Gastrocnemius medialis (tissue), 4 donors: ENCODE results near the gene DISP2. TPM values are rescaled to one million over a fixed set of nuclear protein-coding genes. Genes with fewer than 3 reads are reported as not detected.

Source experiments
- ATAC-seq, 2 donors: fragments of 150-250 bp; one replicate each; pipeline ENCODE4 v1.9.1; 2016
- DNase-seq, 2 donors: peaks; one replicate each; pipeline ENCODE4 v3.0.0-alpha.2; 2019
- H3K27ac ChIP-seq, 4 donors: fragments of 200-600 bp; sonication (generic); 1 replicate in 1 of 4; 2 replicates in 3 of 4; pipeline ENCODE4 v1.5.1; 2016 to 2018; ENCODE audit warnings: mild to moderate bottlenecking in 2 of 4, moderate library complexity in 1 of 4
- H3K27me3 ChIP-seq, 3 donors: fragments of 200-600 bp; sonication (generic) in 2 of 3; 1 replicate in 1 of 3; 2 replicates in 2 of 3; pipeline versions ENCODE4 v1.5.1 to v1.6.0; 2016 to 2019; ENCODE audit warnings: mild to moderate bottlenecking in 1 of 3, moderate library complexity in 1 of 3
- H3K36me3 ChIP-seq, 2 donors: fragments of 200-600 bp; sonication (generic) in 1 of 2; one replicate each; pipeline ENCODE4 v1.5.1; 2017 to 2018
- H3K4me1 ChIP-seq, 2 donors: fragments of 200-600 bp; sonication (generic) in 1 of 2; one replicate each; pipeline ENCODE4 v1.5.1; 2016 to 2017; ENCODE audit warnings: mild to moderate bottlenecking in 2 of 2
- H3K4me3 ChIP-seq, 4 donors: fragments of 200-600 bp; sonication (generic) in 3 of 4; 1 replicate in 1 of 4; 2 replicates in 3 of 4; pipeline ENCODE4 v1.5.1; 2016 to 2019; ENCODE audit warnings: mild to moderate bottlenecking in 2 of 4
- H3K9me3 ChIP-seq, 3 donors: fragments of 200-600 bp; sonication (generic) in 2 of 3; 1 replicate in 1 of 3; 2 replicates in 2 of 3; pipeline ENCODE4 v1.5.1; 2016 to 2019
- CTCF ChIP-seq, 5 experiments: fragments of 450-650 bp in 3 of 5; fragments of 200-600 bp in 2 of 5; sonication (generic) in 2 of 5; IDR thresholded peaks in 4 of 5; conservative IDR thresholded peaks in 1 of 5; 1 replicate in 4 of 5; 2 replicates in 1 of 5; pipeline ENCODE4 v1.5.1; 2016 to 2019; ENCODE audit warnings: antibody characterized with exemption in 5 of 5, mild to moderate bottlenecking in 3 of 5, moderate library complexity in 3 of 5
- POLR2A ChIP-seq, 2 donors: fragments of 450-650 bp; IDR thresholded peaks; one replicate each; pipeline ENCODE4 v1.6.1; 2017; ENCODE audit warnings: antibody characterized with exemption in 2 of 2, mild to moderate bottlenecking in 2 of 2, moderate library complexity in 2 of 2
- in situ Hi-C, 4 donors: fragments of 200-750 bp; cut with MboI; loops; one replicate each; pipeline versions ENCODE4 v1.15.0 to v1.8.0; 2017; ENCODE audit warnings: low sequenced_read_pairs in 4 of 4
- intact Hi-C: fragments of 100-400 bp; cut with DNase I; formaldehyde crosslinking; loops from one replicate; pipeline ENCODE4 v1.15.1; 2023; ENCODE audit warnings: low total_unique reads
- total RNA-seq, 4 donors: library from RNA; depleted of rRNA; stranded (reverse); fragments of >200 nt; gene quantifications; one replicate each; pipeline versions ENCODE4 v1.1.0 to v1.2.3, GENCODE V29; 2016

DISP2 gene
- total RNA-seq, 4 donors from 2014 or later = 0.02 to 0.12 (median 0.06) TPM

GRCh38 chr15:40336744-40337122, 21.3 kb upstream of the DISP2 start:
- H3K4me1 ChIP-seq = peaks cover 68 to 88% of the 10 kb centered on the region in 2 donors
- no peak overlapping the region for H3K4me3 ChIP-seq
- no peaks in the 10 kb centered on the region for H3K9me3 ChIP-seq
- peaks cover 0 to 18% of the 10 kb centered on the region in 2 donors for H3K36me3 ChIP-seq
- intact Hi-C loops = no loop called here
- DNase-seq (no peak), ATAC-seq (no peak)
- H3K27me3 ChIP-seq = no peaks in the 10 kb centered on the region
- in situ Hi-C loops = no loop called here
- TF ChIP-seq POLR2A (IDR thresholded peaks at IDR 0.05) (no peak), CTCF (IDR thresholded peaks at IDR 0.05 in 4 of 5, conservative IDR thresholded peaks at IDR 0.05 in 1 of 5) (no peak)
- H3K27ac ChIP-seq = peak overlapping the region; percentile 98 to 100 (median 99)

- TF ChIP-seq POLR2A (IDR thresholded peaks at IDR 0.05) (no peak), CTCF (IDR thresholded peaks at IDR 0.05 in 4 of 5, conservative IDR thresholded peaks at IDR 0.05 in 1 of 5) (no peak)
- in situ Hi-C loops = no loop called here
Measured at GRCh38 chr15:40337597-40337996, 20.4 kb upstream of the DISP2 start.

GRCh38 chr15:40338041-40338657, 19.9 kb upstream of the DISP2 start:
- peak; percentile 41 to 64 for DNase-seq
- peak overlapping the region in 1 of 4 donors; percentile 70 for H3K4me3 ChIP-seq
- H3K27me3 ChIP-seq = no peaks in the 10 kb centered on the region
- intact Hi-C loops = no loop called here
- in situ Hi-C loops = no loop called here
- peaks cover 68 to 80% of the 10 kb centered on the region in 2 donors for H3K4me1 ChIP-seq
- TF ChIP-seq POLR2A (IDR thresholded peaks at IDR 0.05) (no peak), CTCF (IDR thresholded peaks at IDR 0.05 in 4 of 5, conservative IDR thresholded peaks at IDR 0.05 in 1 of 5) (peak; percentile 21 to 76 (median 61))
- ATAC-seq = no peak
- H3K36me3 ChIP-seq = peaks cover 0 to 18% of the 10 kb centered on the region in 2 donors
- H3K27ac ChIP-seq = peak overlapping the region; percentile 98 to 100 (median 99)
- no peaks in the 10 kb centered on the region for H3K9me3 ChIP-seq

More at GRCh38 chr15:40337597-40337996, 20.4 kb upstream of the DISP2 start:
- Histone ChIP-seq H3K36me3 (peaks cover 0 to 18% of the 10 kb centered on the region in 2 donors), H3K27me3 (no peaks in the 10 kb centered on the region), H3K27ac (peak overlapping the region; percentile 98 to 100 (median 99)), H3K4me1 (peaks cover 68 to 85% of the 10 kb centered on the region in 2 donors), H3K9me3 (no peaks in the 10 kb centered on the region), H3K4me3 (no peak overlapping the region)
- DNase-seq = no peak
- intact Hi-C loops = no loop called here
- ATAC-seq = no peak

GRCh38 chr15:40338921-40339620, 18.9 kb upstream of the DISP2 start:
- intact Hi-C loops = loop anchor here (1.0 kb wide), 1 partner anchor 16 kb away; the partner anchor contains the start of gene INAFM2
- peak; percentile 23 to 24 for ATAC-seq
- no peaks in the 10 kb centered on the region for H3K9me3 ChIP-seq
- H3K27me3 ChIP-seq = no peaks in the 10 kb centered on the region
- DNase-seq = peak in 1 of 2 donors; percentile 67
- in situ Hi-C loops = no loop called here
- peaks cover 0 to 18% of the 10 kb centered on the region in 2 donors for H3K36me3 ChIP-seq
- H3K27ac ChIP-seq = peak overlapping the region; percentile 98 to 100 (median 99)
- peak overlapping the region; percentile 54 to 70 (median 68) for H3K4me3 ChIP-seq
- TF ChIP-seq CTCF (IDR thresholded peaks at IDR 0.05 in 4 of 5, conservative IDR thresholded peaks at IDR 0.05 in 1 of 5) (no peak), POLR2A (IDR thresholded peaks at IDR 0.05) (no peak)
- peaks cover 68 to 79% of the 10 kb centered on the region in 2 donors for H3K4me1 ChIP-seq
